Nephron (organoid): ENCODE measurements around the gene IRX6.

Experiments used
- H3K27ac Mint-ChIP-seq, 3 experiments: 2 replicates each; pipeline ENCODE4 v1.8.0; 2020; ENCODE audit warnings: mixed read lengths in 3 of 3, mild to moderate bottlenecking in 2 of 3, moderate library complexity in 1 of 3
- H3K27me3 Mint-ChIP-seq: 2 replicates; pipeline ENCODE4 v1.8.0; 2021; ENCODE audit warnings: low read depth, mild to moderate bottlenecking, moderate library complexity, mixed read lengths
- H3K36me3 Mint-ChIP-seq: 2 replicates; pipeline ENCODE4 v1.8.0; 2020; ENCODE audit warnings: low read depth, mixed read lengths
- H3K4me1 Mint-ChIP-seq: 2 replicates; pipeline ENCODE4 v1.8.0; 2020; ENCODE audit warnings: mixed read lengths
- H3K4me3 Mint-ChIP-seq, 3 experiments: 2 replicates each; pipeline ENCODE4 v1.8.0; 2020; ENCODE audit warnings: mild to moderate bottlenecking in 3 of 3, mixed read lengths in 3 of 3, moderate library complexity in 2 of 3
- H3K9me3 Mint-ChIP-seq: 2 replicates; pipeline ENCODE4 v1.8.0; 2020; ENCODE audit warnings: mixed read lengths
- CTCF ChIP-seq, 3 experiments: fragments of 200-600 bp; sonication (generic); IDR thresholded peaks; one replicate each; pipeline ENCODE4 v1.5.0; 2021; ENCODE audit warnings: antibody characterized with exemption in 3 of 3; ENCODE audit not compliant: unreplicated experiment in 3 of 3

IRX6 gene

DNA sequence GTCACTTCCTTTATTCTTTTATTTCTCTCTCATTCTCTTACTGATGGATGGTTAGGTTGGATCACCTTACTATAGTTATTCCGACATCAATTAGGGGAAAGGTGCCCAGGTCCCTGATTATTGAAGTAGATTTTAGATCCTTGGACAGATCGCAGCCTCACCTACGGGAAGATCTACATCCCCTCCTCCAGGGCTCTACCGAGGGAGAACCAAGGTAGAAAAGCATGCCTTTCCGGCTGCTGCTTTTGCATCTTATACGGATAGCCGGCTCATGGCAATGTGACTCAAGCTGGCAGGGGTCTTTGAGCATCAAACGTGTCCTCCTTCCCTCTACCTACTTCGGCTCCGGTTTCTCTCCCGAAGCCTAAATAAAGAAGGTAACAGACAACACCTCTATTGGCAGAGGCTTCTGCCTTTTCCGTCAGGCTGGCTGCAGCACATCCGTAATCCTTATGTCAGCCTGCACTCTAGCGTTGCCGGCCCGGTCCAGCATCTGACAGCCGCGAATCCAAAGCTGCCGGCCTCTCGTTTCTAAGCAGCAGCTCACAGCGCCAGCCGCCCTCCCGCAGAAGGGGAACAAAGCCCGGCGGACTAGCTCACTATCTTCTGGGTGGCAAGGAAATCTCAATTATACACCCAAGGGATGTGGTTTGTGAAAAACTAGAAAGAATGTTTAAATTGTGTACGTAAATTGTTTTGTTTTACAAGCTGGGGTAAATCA lies 46.9 kb downstream of the IRX6 start:
- Mint-ChIP-seq H3K27ac (no peak overlapping the region), H3K4me3 (peak overlapping the region in 1 of 3 experiments; percentile 38)
- peak; percentile 64 to 77 (median 68) for TF ChIP-seq CTCF (IDR thresholded peaks at IDR 0.05; ENCODE audit: unreplicated experiment in 3 of 3)

GRCh38 chr16:55372792-55373488 lies 48.9 kb downstream of the IRX6 start:
- Mint-ChIP-seq H3K9me3 (no peaks in the 10 kb centered on the region), H3K36me3 (no peaks in the 10 kb centered on the region), H3K27me3 (peaks cover 68% of the 10 kb centered on the region), H3K4me1 (peaks cover 6% of the 10 kb centered on the region), H3K4me3 (no peak overlapping the region), H3K27ac (no peak overlapping the region)
- TF ChIP-seq CTCF (IDR thresholded peaks at IDR 0.05; ENCODE audit: unreplicated experiment in 3 of 3): no peak

More for the DNA sequence above, 46.9 kb downstream of the IRX6 start:
- H3K9me3 Mint-ChIP-seq: no peaks in the 10 kb centered on the region
- no peaks in the 10 kb centered on the region for H3K36me3 Mint-ChIP-seq
- peaks cover 15% of the 10 kb centered on the region for H3K4me1 Mint-ChIP-seq
- peaks cover 70% of the 10 kb centered on the region for H3K27me3 Mint-ChIP-seq

GRCh38 chr16:55373489-55373832 lies 49.5 kb downstream of the IRX6 start:
- no peak for TF ChIP-seq CTCF (IDR thresholded peaks at IDR 0.05; ENCODE audit: unreplicated experiment in 3 of 3)
- H3K9me3 Mint-ChIP-seq: no peaks in the 10 kb centered on the region
- H3K27me3 Mint-ChIP-seq: peaks cover 64% of the 10 kb centered on the region
- no peak overlapping the region for H3K27ac Mint-ChIP-seq
- H3K4me1 Mint-ChIP-seq: peaks cover 6% of the 10 kb centered on the region
- no peak overlapping the region for H3K4me3 Mint-ChIP-seq
- no peaks in the 10 kb centered on the region for H3K36me3 Mint-ChIP-seq

- TF ChIP-seq CTCF (IDR thresholded peaks at IDR 0.05; ENCODE audit: unreplicated experiment in 3 of 3): no peak
- Mint-ChIP-seq H3K27me3 (peaks cover 55% of the 10 kb centered on the region), H3K9me3 (no peaks in the 10 kb centered on the region), H3K4me1 (peaks cover under 1% of the 10 kb centered on the region), H3K4me3 (no peak overlapping the region), H3K27ac (no peak overlapping the region), H3K36me3 (no peaks in the 10 kb centered on the region)
Observed at GRCh38 chr16:55376045-55376444, 52.0 kb downstream of the IRX6 start.

DNA sequence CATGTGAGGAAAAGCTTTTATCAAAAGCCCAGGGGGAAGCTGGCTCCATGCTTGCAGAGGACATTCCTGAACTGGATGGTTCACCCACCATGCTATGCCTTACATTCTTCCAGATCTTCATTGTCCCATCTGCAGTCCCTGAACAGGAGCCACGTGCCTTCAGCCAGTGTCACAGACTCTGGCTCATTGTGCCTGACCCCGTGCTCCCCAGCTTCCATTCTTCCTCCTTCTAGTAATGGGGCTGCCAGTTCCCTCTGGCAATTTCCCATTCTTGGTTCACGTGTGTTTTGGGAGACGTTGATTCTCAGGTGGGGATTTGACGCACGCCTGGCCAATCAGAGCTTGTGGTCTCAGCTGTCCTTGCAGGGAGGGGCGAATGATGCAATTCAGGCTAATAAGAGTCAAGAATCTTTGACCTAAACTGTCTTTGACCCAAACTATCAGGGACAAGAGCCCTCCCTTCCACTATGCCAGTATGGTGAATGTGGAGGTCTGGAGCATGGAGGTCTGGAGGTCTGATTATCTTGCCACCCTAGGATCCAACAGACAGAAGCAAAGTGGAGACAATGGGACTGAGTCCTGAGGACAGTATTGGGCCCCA lies 52.7 kb downstream of the IRX6 start:
- H3K36me3 Mint-ChIP-seq: no peaks in the 10 kb centered on the region
- no peak overlapping the region for H3K4me3 Mint-ChIP-seq
- H3K27me3 Mint-ChIP-seq: peaks cover 55% of the 10 kb centered on the region
- H3K9me3 Mint-ChIP-seq: no peaks in the 10 kb centered on the region
- no peak for TF ChIP-seq CTCF (IDR thresholded peaks at IDR 0.05; ENCODE audit: unreplicated experiment in 3 of 3)
- no peak overlapping the region for H3K27ac Mint-ChIP-seq
- H3K4me1 Mint-ChIP-seq: no peaks in the 10 kb centered on the region
